SU-DHL-6 (cell line): ENCODE measurements around the gene PICALM.

Experiments
- H2AFZ ChIP-seq: fragments of 200-600 bp; sonication (generic); 2 replicates; pipeline ENCODE4 v1.6.1; 2014; ENCODE audit warnings: low read depth, mild to moderate bottlenecking, moderate library complexity, mixed read lengths, antibody characterized with exemption, low read length; ENCODE audit not compliant: severe bottlenecking
- H3F3A ChIP-seq: fragments of 200-600 bp; shearing (Covaris generic); 2 replicates; pipeline ENCODE4 v1.6.0; 2016; ENCODE audit warnings: antibody characterized with exemption, mild to moderate bottlenecking; ENCODE audit not compliant: insufficient read depth
- H3K27ac ChIP-seq: fragments of 200-600 bp; sonication (generic); 2 replicates; pipeline ENCODE4 v1.5.1; 2016; ENCODE audit warnings: low read depth, mild to moderate bottlenecking, low read length, moderate library complexity, mixed read lengths
- H3K27me3 ChIP-seq: fragments of 200-600 bp; sonication (generic), shearing (Covaris generic); 2 replicates; pipeline ENCODE4 v1.6.0; 2014; ENCODE audit warnings: mild to moderate bottlenecking, low read length
- H3K36me3 ChIP-seq: fragments of 200-600 bp; sonication (generic); 2 replicates; pipeline ENCODE4 v1.6.1; 2014; ENCODE audit warnings: mild to moderate bottlenecking, low read length, mixed read lengths
- H3K4me2 ChIP-seq: fragments of 300-600, 200-600 bp; shearing (Covaris generic), sonication (generic); 2 replicates; pipeline ENCODE4 v1.6.0; 2014; ENCODE audit warnings: low read length, low read depth, mild to moderate bottlenecking; ENCODE audit not compliant: poor library complexity, severe bottlenecking
- H3K4me3 ChIP-seq: fragments of 200-600 bp; sonication (generic); 2 replicates; pipeline ENCODE4 v1.5.1; 2014; ENCODE audit warnings: antibody characterized with exemption, low read length, mild to moderate bottlenecking, mixed read lengths; ENCODE audit not compliant: insufficient read depth, poor library complexity, severe bottlenecking
- H3K79me2 ChIP-seq: fragments of 200-600 bp; sonication (generic); 2 replicates; pipeline ENCODE4 v1.6.1; 2014; ENCODE audit warnings: mild to moderate bottlenecking, low read length, moderate library complexity; ENCODE audit not compliant: insufficient read depth
- H3K9ac ChIP-seq: fragments of 200-600 bp; sonication (generic); 2 replicates; pipeline ENCODE4 v1.7.0; 2014; ENCODE audit warnings: mild to moderate bottlenecking, low read length
- H3K9me2 ChIP-seq: fragments of 200-600 bp; sonication (generic); replicated peaks from 2 replicates; pipeline ENCODE4 v1.6.1; 2014; ENCODE audit warnings: low read length; ENCODE audit not compliant: insufficient read depth
- H3K9me3 ChIP-seq: fragments of 200-600 bp; sonication (generic); 2 replicates; pipeline ENCODE4 v1.6.1; 2014; ENCODE audit warnings: low read length, mixed read lengths; ENCODE audit not compliant: insufficient read depth
- H4K20me1 ChIP-seq: fragments of 200-600 bp; sonication (generic); 2 replicates; pipeline ENCODE4 v1.6.1; 2014; ENCODE audit warnings: low read depth, mild to moderate bottlenecking, antibody characterized with exemption, low read length, moderate library complexity, mixed read lengths
- EZH2phosphoT487 ChIP-seq: fragments of 200-600 bp; sonication (generic), shearing (Covaris generic); conservative IDR thresholded peaks from 2 replicates; pipeline ENCODE4 v1.6.1; 2018; ENCODE audit warnings: mild to moderate bottlenecking, antibody characterized with exemption, low read length, moderate library complexity, mixed read lengths
- TF ChIP-seq, protein P1 (sequence below): fragments of 200-600 bp; sonication (generic); IDR thresholded peaks from one replicate; pipeline ENCODE4 v1.5.1; 2017; ENCODE audit warnings: antibody characterized with exemption, mild to moderate bottlenecking, low read length, moderate library complexity; ENCODE audit not compliant: insufficient read depth, poor library complexity, severe bottlenecking

Gene PICALM

DNA sequence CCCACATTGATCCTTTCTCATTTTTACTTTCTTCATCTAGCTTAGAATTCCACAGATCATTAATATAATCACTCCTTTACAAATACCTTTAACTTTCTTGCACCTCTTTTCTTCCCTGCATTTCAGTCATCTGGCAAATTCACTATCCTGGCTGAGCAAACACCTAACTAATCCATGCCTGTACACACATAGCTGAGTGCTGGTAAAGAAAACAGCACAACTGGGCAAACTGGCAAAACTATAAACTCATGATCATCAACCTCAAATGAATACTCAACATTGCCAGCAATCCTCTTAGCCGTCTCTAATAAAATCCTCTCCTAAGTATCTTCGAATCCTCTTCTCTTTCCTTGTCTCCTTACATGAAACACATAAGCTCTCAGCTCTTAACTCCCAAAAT, 52.4 kb downstream of the PICALM start:
- peaks cover 8% of the 10 kb centered on the region for H3K79me2 ChIP-seq

DNA sequence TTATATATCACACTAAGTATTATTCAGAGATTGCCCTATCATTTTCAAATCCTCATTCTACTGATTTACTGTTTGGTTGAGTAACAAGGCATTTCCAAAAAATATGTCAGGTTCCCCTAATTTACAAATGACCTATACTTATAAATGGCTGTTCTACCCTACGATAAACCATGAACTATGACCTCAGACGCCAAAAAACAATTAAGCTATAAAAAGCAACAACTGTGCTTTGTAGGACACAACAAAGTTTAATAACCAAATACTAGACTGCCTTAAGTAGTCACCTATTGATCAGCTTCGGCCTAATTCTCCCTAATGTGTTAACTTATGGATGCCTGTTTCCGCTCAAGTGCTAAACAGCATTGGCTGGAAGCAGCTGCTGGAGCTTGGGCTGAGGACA, 53.2 kb downstream of the PICALM start:
- Histone ChIP-seq H3F3A (peaks cover 9% of the 10 kb centered on the region; the same call in 1 of the 2 replicates), H4K20me1 (no peaks in the 10 kb centered on the region), H3K27ac (no peak overlapping the region), H3K4me2 (no peak overlapping the region), H3K4me3 (no peak overlapping the region), H3K9ac (no peak overlapping the region), H3K27me3 (no peaks in the 10 kb centered on the region), H3K9me3 (no peaks in the 10 kb centered on the region), H3K9me2 (no peaks in the 10 kb centered on the region), H3K79me2 (peaks cover under 1% of the 10 kb centered on the region; the same call in 1 of the 2 replicates), H2AFZ (no peak overlapping the region), H3K36me3 (peaks cover 51% of the 10 kb centered on the region)
- TF ChIP-seq, protein P1, sequence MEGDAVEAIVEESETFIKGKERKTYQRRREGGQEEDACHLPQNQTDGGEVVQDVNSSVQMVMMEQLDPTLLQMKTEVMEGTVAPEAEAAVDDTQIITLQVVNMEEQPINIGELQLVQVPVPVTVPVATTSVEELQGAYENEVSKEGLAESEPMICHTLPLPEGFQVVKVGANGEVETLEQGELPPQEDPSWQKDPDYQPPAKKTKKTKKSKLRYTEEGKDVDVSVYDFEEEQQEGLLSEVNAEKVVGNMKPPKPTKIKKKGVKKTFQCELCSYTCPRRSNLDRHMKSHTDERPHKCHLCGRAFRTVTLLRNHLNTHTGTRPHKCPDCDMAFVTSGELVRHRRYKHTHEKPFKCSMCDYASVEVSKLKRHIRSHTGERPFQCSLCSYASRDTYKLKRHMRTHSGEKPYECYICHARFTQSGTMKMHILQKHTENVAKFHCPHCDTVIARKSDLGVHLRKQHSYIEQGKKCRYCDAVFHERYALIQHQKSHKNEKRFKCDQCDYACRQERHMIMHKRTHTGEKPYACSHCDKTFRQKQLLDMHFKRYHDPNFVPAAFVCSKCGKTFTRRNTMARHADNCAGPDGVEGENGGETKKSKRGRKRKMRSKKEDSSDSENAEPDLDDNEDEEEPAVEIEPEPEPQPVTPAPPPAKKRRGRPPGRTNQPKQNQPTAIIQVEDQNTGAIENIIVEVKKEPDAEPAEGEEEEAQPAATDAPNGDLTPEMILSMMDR: no peak
- TF ChIP-seq EZH2phosphoT487: no peak

More for the DNA sequence above, 52.4 kb downstream of the PICALM start:
- Histone ChIP-seq H3K27ac (no peak overlapping the region), H3K27me3 (no peaks in the 10 kb centered on the region), H3K4me2 (no peak overlapping the region), H4K20me1 (no peaks in the 10 kb centered on the region), H2AFZ (no peak overlapping the region), H3K9me2 (no peaks in the 10 kb centered on the region), H3K4me3 (no peak overlapping the region), H3F3A (peaks cover 9% of the 10 kb centered on the region; the same call in 1 of the 2 replicates), H3K9me3 (no peaks in the 10 kb centered on the region), H3K36me3 (peaks cover 51% of the 10 kb centered on the region), H3K9ac (no peak overlapping the region)
- no peak for TF ChIP-seq EZH2phosphoT487
- TF ChIP-seq, protein P1: no peak

DNA sequence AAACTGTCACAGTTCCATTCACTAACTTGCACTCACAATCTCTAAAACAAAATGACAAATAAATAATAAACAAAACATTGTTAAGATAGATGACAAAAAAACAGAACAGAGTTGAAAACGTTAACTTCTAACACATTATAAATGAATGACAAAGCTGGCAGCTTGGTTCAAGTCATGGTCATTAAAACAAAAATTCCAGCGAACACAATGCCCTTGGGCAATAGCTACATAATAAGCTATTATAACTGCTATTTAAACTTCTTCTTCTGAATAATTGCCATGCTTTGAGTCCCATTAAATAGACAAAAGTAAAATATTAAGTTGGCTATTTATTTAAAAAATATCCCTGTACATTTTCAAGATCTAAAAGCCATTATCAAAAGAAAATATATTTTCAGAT, 54.7 kb downstream of the PICALM start:
- Histone ChIP-seq H3K36me3 (peaks cover 40% of the 10 kb centered on the region), H3K4me2 (no peak overlapping the region), H4K20me1 (no peaks in the 10 kb centered on the region), H2AFZ (no peak overlapping the region), H3F3A (peaks cover 9% of the 10 kb centered on the region; the same call in 1 of the 2 replicates), H3K9me2 (no peaks in the 10 kb centered on the region), H3K9me3 (no peaks in the 10 kb centered on the region), H3K9ac (no peak overlapping the region), H3K4me3 (no peak overlapping the region), H3K27me3 (no peaks in the 10 kb centered on the region), H3K79me2 (no peaks in the 10 kb centered on the region; the same call in 1 of the 2 replicates), H3K27ac (no peak overlapping the region)
- TF ChIP-seq, protein P1: no peak
- TF ChIP-seq EZH2phosphoT487: no peak
